Kidney epithelial cell (primary cell): ENCODE data around the gene CPB2. TPM values are rescaled to one million over a fixed set of nuclear protein-coding genes. Genes with fewer than 3 reads are reported as not detected.

Experiments used
- DNase-seq: peaks from one replicate; pipeline ENCODE4 v3.0.0-alpha.2; 2010; ENCODE audit warnings: low read depth
- H3K27me3 ChIP-seq: 2 replicates; pipeline ENCODE4 v1.6.0; 2011; ENCODE audit warnings: low read length; ENCODE audit not compliant: control insufficient read depth, insufficient read depth
- H3K36me3 ChIP-seq: 2 replicates; pipeline ENCODE4 v1.5.1; 2011; ENCODE audit warnings: low read length; ENCODE audit not compliant: control insufficient read depth, insufficient read depth
- H3K4me3 ChIP-seq: 2 replicates; pipeline ENCODE4 v1.5.1; 2011; ENCODE audit warnings: low read depth, mild to moderate bottlenecking, control low read depth, low read length
- CTCF ChIP-seq: IDR thresholded peaks from 2 replicates; pipeline ENCODE4 v1.5.1; 2011; ENCODE audit warnings: mild to moderate bottlenecking, moderate library complexity, low read length, control low read depth, inconsistent platforms; ENCODE audit not compliant: insufficient read depth, poor library complexity, severe bottlenecking
- total RNA-seq: library from RNA; depleted of rRNA; stranded (reverse); fragments of >200 nt; gene quantifications from 2 replicates; pipeline ENCODE4 v1.2.3, GENCODE V29; 2015

Gene CPB2
- total RNA-seq, 1 donor from 2014 or later, result not detected

- H3K27me3 ChIP-seq, result no peaks in the 10 kb centered on the region
- H3K36me3 ChIP-seq, result no peaks in the 10 kb centered on the region
- TF ChIP-seq CTCF, result no peak
- no peak overlapping the region for H3K4me3 ChIP-seq
- no peak for DNase-seq
Measured at GRCh38 chr13:46077265-46077664, 27.6 kb downstream of the CPB2 start.

GRCh38 chr13:46076827-46077226, 28.0 kb downstream of the CPB2 start:
- no peak for DNase-seq
- no peak for TF ChIP-seq CTCF
- H3K27me3 ChIP-seq, result no peaks in the 10 kb centered on the region
- H3K4me3 ChIP-seq, result no peak overlapping the region
- H3K36me3 ChIP-seq, result no peaks in the 10 kb centered on the region

- no peaks in the 10 kb centered on the region for H3K36me3 ChIP-seq
- H3K4me3 ChIP-seq, result no peak overlapping the region
- no peak for DNase-seq
- no peaks in the 10 kb centered on the region for H3K27me3 ChIP-seq
- no peak for TF ChIP-seq CTCF
Measured at GRCh38 chr13:46075811-46076210, 29.0 kb downstream of the CPB2 start.

GRCh38 chr13:46071590-46072249, 33.1 kb downstream of the CPB2 start:
- Histone ChIP-seq H3K27me3 (no peaks in the 10 kb centered on the region), H3K4me3 (no peak overlapping the region), H3K36me3 (no peaks in the 10 kb centered on the region)
- no peak for DNase-seq
- no peak for TF ChIP-seq CTCF

- TF ChIP-seq CTCF, result no peak
- no peak for DNase-seq
Measured at GRCh38 chr13:46063292-46063691, 41.5 kb downstream of the CPB2 start.

GRCh38 chr13:46062185-46062584, 42.6 kb downstream of the CPB2 start:
- Histone ChIP-seq H3K4me3 (no peak overlapping the region), H3K27me3 (no peaks in the 10 kb centered on the region), H3K36me3 (no peaks in the 10 kb centered on the region)
- DNase-seq, result no peak
- no peak for TF ChIP-seq CTCF

More at GRCh38 chr13:46063292-46063691, 41.5 kb downstream of the CPB2 start:
- H3K36me3 ChIP-seq, result no peaks in the 10 kb centered on the region
- H3K27me3 ChIP-seq, result no peaks in the 10 kb centered on the region
- no peak overlapping the region for H3K4me3 ChIP-seq
